Neural progenitor cell (in vitro differentiated cells): Measurements from ENCODE around the gene LGMN. TPM values are rescaled to one million over a fixed set of nuclear protein-coding genes. Genes with fewer than 3 reads are reported as not detected.

ENCODE experiments used
- DNase-seq: peaks from one replicate; pipeline ENCODE4 v3.0.0-alpha.2; 2016; ENCODE audit warnings: low spot score
- H2AFZ ChIP-seq: fragments of 200-600 bp; sonication (generic); replicated peaks from 2 replicates; pipeline ENCODE4 v1.6.1; 2016; ENCODE audit warnings: antibody characterized with exemption
- H3F3A ChIP-seq: fragments of 200-600 bp; sonication (generic); 2 replicates; pipeline ENCODE4 v1.6.1; 2016; ENCODE audit warnings: antibody characterized with exemption, low read depth
- H3K27ac ChIP-seq: fragments of 200-600 bp; sonication (generic); 2 replicates; pipeline ENCODE4 v1.5.1; 2016; ENCODE audit warnings: mild to moderate bottlenecking
- H3K27me3 ChIP-seq: fragments of 200-600 bp; sonication (generic); 2 replicates; pipeline ENCODE4 v1.6.1; 2016; ENCODE audit warnings: mild to moderate bottlenecking, moderate library complexity
- H3K36me3 ChIP-seq: fragments of 200-600 bp; sonication (generic); 2 replicates; pipeline ENCODE4 v1.5.1; 2016
- H3K4me1 ChIP-seq: fragments of 200-600 bp; sonication (generic); 2 replicates; pipeline ENCODE4 v1.6.1; 2016; ENCODE audit warnings: mixed run types
- H3K4me2 ChIP-seq: fragments of 200-600 bp; sonication (generic); 2 replicates; pipeline ENCODE4 v1.6.1; 2016
- H3K4me3 ChIP-seq: fragments of 200-600 bp; sonication (generic); 2 replicates; pipeline ENCODE4 v1.5.1; 2016
- H3K79me2 ChIP-seq: fragments of 200-600 bp; sonication (generic); 2 replicates; pipeline ENCODE4 v1.6.1; 2016; ENCODE audit warnings: low read depth
- H3K9ac ChIP-seq: fragments of 200-600 bp; sonication (generic); 2 replicates; pipeline ENCODE4 v1.6.1; 2016
- H3K9me3 ChIP-seq: fragments of 200-600 bp; sonication (generic); 2 replicates; pipeline ENCODE4 v1.5.1; 2016; ENCODE audit warnings: low read depth
- H4K20me1 ChIP-seq: fragments of 200-600 bp; sonication (generic); 2 replicates; pipeline ENCODE4 v1.6.1; 2016; ENCODE audit warnings: low read depth
- H3K27ac Mint-ChIP-seq: 3 replicates; pipeline ENCODE4 v1.8.0; 2021; ENCODE audit warnings: mixed read lengths
- H3K27me3 Mint-ChIP-seq: 2 replicates; pipeline ENCODE4 v1.8.0; 2022; ENCODE audit warnings: low read depth, mild to moderate bottlenecking, inconsistent platforms, moderate library complexity, mixed read lengths; ENCODE audit not compliant: insufficient read depth
- H3K36me3 Mint-ChIP-seq: 3 replicates; pipeline ENCODE4 v1.8.0; 2021; ENCODE audit warnings: mixed read lengths
- H3K4me1 Mint-ChIP-seq: 3 replicates; pipeline ENCODE4 v1.8.0; 2021; ENCODE audit warnings: mixed read lengths
- H3K4me3 Mint-ChIP-seq: 3 replicates; pipeline ENCODE4 v1.8.0; 2021; ENCODE audit warnings: mild to moderate bottlenecking, moderate library complexity, mixed read lengths
- H3K9me3 Mint-ChIP-seq: 3 replicates; pipeline ENCODE4 v1.8.0; 2020; ENCODE audit warnings: mixed read lengths
- EZH2 ChIP-seq: fragments of 200-600 bp; sonication (generic); IDR thresholded peaks from 2 replicates; pipeline ENCODE4 v1.6.1; 2017; ENCODE audit warnings: antibody characterized with exemption, mild to moderate bottlenecking, moderate library complexity
- EZH2phosphoT487 ChIP-seq: fragments of 200-600 bp; sonication (generic); IDR thresholded peaks from 2 replicates; pipeline ENCODE4 v1.6.1; 2017; ENCODE audit warnings: antibody characterized with exemption
- total RNA-seq: library from RNA; depleted of rRNA; stranded (reverse); fragments of >200 nt; gene quantifications from 2 replicates; pipeline ENCODE4 v1.2.3, GENCODE V29; 2015; ENCODE audit warnings: low replicate concordance
- TF ChIP-seq, protein P1 (sequence below): fragments of 200-600 bp; sonication (generic); IDR thresholded peaks from 2 replicates; pipeline ENCODE4 v1.5.1; 2017; ENCODE audit warnings: antibody characterized with exemption, mild to moderate bottlenecking

The LGMN gene
- total RNA-seq, 1 donor from 2014 or later = 87.0 TPM

DNA sequence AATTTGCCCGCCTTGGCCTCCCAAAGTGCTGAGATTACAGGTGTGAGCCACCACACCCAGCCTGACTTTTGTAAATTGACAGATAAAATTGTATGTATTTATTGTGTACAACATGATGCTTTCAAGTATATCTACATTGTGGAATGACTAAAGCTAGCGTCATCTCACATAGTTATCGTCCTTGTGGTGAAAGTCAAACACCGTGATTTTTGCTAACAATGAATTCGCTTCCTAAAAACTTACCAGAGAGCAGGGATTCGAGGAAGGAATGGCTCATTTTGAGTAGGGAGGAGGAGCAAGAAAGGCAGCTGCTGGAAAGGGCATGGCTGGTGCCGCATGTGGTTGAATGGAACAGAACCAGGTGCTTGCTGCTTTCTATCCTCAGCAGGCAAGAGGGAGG, 85.4 kb downstream of the LGMN start:
- Mint-ChIP-seq H3K36me3 (no peaks in the 10 kb centered on the region), H3K27ac (no peak overlapping the region), H3K27me3 (peaks cover 4% of the 10 kb centered on the region), H3K4me1 (peaks cover 11% of the 10 kb centered on the region), H3K4me3 (no peak overlapping the region), H3K9me3 (no peaks in the 10 kb centered on the region)
- Histone ChIP-seq H3K27ac (no peak overlapping the region), H3K4me2 (no peak overlapping the region), H3K27me3 (no peaks in the 10 kb centered on the region), H3K4me1 (no peaks in the 10 kb centered on the region), H3K9me3 (no peaks in the 10 kb centered on the region), H4K20me1 (no peaks in the 10 kb centered on the region), H3K36me3 (no peaks in the 10 kb centered on the region), H2AFZ (no peak overlapping the region), H3F3A (no peaks in the 10 kb centered on the region), H3K79me2 (no peaks in the 10 kb centered on the region), H3K4me3 (no peak overlapping the region), H3K9ac (no peak overlapping the region)
- no peak for DNase-seq
- no peak for TF ChIP-seq EZH2phosphoT487
- TF ChIP-seq EZH2 = no peak
- TF ChIP-seq, protein P1, sequence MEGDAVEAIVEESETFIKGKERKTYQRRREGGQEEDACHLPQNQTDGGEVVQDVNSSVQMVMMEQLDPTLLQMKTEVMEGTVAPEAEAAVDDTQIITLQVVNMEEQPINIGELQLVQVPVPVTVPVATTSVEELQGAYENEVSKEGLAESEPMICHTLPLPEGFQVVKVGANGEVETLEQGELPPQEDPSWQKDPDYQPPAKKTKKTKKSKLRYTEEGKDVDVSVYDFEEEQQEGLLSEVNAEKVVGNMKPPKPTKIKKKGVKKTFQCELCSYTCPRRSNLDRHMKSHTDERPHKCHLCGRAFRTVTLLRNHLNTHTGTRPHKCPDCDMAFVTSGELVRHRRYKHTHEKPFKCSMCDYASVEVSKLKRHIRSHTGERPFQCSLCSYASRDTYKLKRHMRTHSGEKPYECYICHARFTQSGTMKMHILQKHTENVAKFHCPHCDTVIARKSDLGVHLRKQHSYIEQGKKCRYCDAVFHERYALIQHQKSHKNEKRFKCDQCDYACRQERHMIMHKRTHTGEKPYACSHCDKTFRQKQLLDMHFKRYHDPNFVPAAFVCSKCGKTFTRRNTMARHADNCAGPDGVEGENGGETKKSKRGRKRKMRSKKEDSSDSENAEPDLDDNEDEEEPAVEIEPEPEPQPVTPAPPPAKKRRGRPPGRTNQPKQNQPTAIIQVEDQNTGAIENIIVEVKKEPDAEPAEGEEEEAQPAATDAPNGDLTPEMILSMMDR = no peak

DNA sequence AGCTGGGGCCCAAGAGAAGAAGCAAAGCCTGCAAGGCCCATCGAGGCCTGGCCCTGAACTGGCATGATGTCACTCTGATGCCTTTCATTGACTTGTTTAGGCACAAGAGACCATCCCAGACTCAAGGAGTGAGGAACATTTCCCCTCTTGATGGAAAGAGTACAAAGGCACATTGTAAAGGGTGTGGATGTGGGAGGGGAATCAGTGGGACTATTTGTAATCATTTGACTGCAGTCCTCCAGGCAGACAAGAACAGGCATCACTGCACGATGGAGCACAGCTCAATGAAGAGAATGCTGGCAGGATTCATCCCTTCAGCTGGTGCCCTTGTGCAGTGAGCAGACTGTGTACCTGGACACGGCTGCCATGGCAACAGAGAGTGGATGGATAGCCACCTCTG, 87.9 kb downstream of the LGMN start:
- H3K4me1 Mint-ChIP-seq = peaks cover 6% of the 10 kb centered on the region
- H3K4me3 Mint-ChIP-seq = peak overlapping the region; percentile 53
- no peaks in the 10 kb centered on the region for H3K4me1 ChIP-seq
- no peak overlapping the region for H2AFZ ChIP-seq
- H3K4me3 ChIP-seq = no peak overlapping the region
- no peak overlapping the region for H3K27ac Mint-ChIP-seq
- H3K36me3 Mint-ChIP-seq = no peaks in the 10 kb centered on the region
- H3K27me3 ChIP-seq = no peaks in the 10 kb centered on the region
- H3K27me3 Mint-ChIP-seq = peaks cover 4% of the 10 kb centered on the region
- no peaks in the 10 kb centered on the region for H3K36me3 ChIP-seq
- no peaks in the 10 kb centered on the region for H4K20me1 ChIP-seq
- no peaks in the 10 kb centered on the region for H3K9me3 ChIP-seq
- no peak overlapping the region for H3K9ac ChIP-seq
- no peak overlapping the region for H3K4me2 ChIP-seq
- no peaks in the 10 kb centered on the region for H3F3A ChIP-seq
- H3K9me3 Mint-ChIP-seq = no peaks in the 10 kb centered on the region
- H3K79me2 ChIP-seq = no peaks in the 10 kb centered on the region
- DNase-seq = no peak
- no peak overlapping the region for H3K27ac ChIP-seq
- TF ChIP-seq, protein P1 = no peak
- TF ChIP-seq EZH2 (no peak), EZH2phosphoT487 (no peak)

DNA sequence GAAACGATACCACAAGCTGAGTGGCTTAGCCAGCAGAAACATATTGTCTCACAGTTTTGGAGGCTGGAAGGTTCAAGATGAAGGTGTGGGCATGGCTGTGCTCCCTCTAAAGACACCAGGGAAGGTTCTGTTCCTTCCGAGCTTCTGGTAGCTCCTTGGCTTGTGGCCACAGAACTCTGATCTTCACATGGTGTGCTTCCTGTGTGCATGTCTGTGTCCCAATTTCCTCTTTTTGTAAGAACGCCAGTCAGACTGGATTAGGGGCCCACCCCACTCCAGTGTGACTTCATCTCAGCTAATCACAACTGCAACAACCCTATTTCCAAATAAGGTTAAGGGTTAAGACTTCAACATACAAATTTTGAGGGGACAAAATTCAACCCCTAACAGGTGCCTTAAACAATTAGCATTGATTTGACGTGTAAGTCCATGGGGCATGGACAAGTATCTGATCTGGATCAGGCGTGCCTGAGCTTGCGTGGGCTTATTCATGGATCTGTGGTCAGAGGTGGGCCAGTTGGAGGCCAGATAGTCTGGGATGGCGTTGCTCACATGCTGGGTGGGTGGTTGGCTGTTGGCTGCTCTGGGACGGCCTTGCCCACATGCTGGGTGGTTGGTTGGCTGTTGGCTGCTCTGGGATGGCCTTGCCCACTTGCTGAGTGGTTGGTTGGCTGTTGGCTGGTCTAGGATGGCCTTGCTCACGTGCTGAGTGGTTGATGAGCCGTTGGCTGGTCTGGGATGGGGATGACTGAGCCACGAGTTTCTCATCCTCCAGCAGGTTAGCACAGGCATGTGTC, 88.5 kb downstream of the LGMN start:
- Histone ChIP-seq H3K9ac (no peak overlapping the region), H3F3A (no peaks in the 10 kb centered on the region), H2AFZ (no peak overlapping the region), H3K9me3 (no peaks in the 10 kb centered on the region), H3K27me3 (no peaks in the 10 kb centered on the region), H3K36me3 (no peaks in the 10 kb centered on the region), H3K4me1 (no peaks in the 10 kb centered on the region), H4K20me1 (no peaks in the 10 kb centered on the region), H3K4me2 (no peak overlapping the region), H3K79me2 (no peaks in the 10 kb centered on the region), H3K4me3 (no peak overlapping the region), H3K27ac (no peak overlapping the region)
- peaks cover 5% of the 10 kb centered on the region for H3K4me1 Mint-ChIP-seq
- peaks cover 4% of the 10 kb centered on the region for H3K27me3 Mint-ChIP-seq
- no peak overlapping the region for H3K27ac Mint-ChIP-seq
- TF ChIP-seq EZH2 = no peak
- TF ChIP-seq EZH2phosphoT487 = no peak
- TF ChIP-seq, protein P1 = no peak
- no peaks in the 10 kb centered on the region for H3K9me3 Mint-ChIP-seq
- peak overlapping the region; percentile 53 for H3K4me3 Mint-ChIP-seq
- H3K36me3 Mint-ChIP-seq = no peaks in the 10 kb centered on the region
- no peak for DNase-seq
